ENCODE data around the gene SFRP2.

The SFRP2 gene

DNA sequence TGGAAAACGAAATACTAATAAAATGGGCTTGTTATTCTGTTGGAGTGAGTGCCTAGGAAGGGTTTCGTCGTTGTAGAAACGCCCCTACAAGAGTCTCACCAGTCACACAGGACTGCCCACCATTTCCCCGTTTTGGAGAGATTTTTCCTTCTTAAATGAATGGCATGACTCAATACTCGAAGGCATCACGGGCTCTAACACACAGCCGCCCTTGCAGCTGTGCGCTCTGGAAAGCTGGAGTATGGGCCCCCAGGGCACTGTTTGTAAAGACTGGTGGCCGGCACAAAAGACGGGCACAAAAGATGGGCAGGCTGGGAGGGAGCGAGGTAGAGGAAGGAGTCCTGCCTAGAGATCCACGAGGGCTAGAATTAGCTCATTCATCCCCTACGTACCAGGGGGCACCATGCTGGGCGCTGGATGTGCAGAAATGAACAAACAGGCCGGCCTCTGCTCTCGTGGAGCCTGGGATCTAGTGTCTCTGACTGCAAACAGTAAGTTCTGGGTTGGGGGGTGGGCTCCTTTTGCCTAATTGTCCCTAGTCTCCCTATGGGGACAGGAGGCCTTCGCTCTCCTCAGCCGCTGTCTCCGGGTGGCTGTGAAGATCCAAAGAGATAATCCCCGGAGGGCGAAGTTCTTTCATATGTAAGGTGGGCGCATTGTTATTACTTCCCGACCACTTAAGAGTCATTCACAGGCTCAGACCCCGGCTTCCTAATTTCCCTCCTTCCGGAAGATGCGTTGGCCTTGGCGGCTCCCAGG lies 1.0 kb upstream of the SFRP2 start:
- DNase-seq (ENCODE audit: insufficient read length, low spot score) (no peak), FAIRE-seq (no peak)
- TF ChIP-seq POU2F2 (IDR thresholded peaks at IDR 0.05; ENCODE audit: low read depth, low read length) (no peak), TAF1 (IDR thresholded peaks at IDR 0.05; ENCODE audit: low read depth, low read length) (no peak), POLR2A (IDR thresholded peaks at IDR 0.05; ENCODE audit: low read depth, low read length) (no peak), PAX5 (IDR thresholded peaks at IDR 0.05; ENCODE audit: insufficient read depth, low read length, severe bottlenecking) (no peak), POLR2AphosphoS5 (IDR thresholded peaks at IDR 0.05; ENCODE audit: low read depth, low read length) (no peak), SPI1 (IDR thresholded peaks at IDR 0.05; ENCODE audit: low read depth, low read length) (no peak)

DNA sequence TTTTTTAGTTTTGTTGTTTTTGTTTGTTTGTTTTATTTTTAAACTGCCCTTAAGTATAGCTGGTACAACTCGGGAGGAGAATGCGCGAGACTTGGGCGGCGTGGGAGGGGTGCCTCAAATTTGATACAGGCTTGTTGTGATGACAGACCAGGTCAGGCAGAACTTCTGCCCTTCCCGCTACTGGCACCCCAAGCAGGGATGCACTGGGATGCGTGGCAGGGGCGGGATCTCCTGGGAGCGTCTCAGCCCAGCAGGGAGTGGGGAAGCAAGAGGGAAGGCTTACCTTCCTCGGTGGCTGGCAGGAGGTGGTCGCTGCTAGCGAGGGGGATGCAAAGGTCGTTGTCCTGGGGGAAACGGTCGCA lies 851 bp downstream of the SFRP2 start:
- DNase-seq (ENCODE audit: insufficient read length, low spot score) (no peak), FAIRE-seq (no peak)
- no peak for TF ChIP-seq TAF1 (IDR thresholded peaks at IDR 0.05; ENCODE audit: low read depth, low read length)
- TF ChIP-seq PAX5 (IDR thresholded peaks at IDR 0.05; ENCODE audit: insufficient read depth, low read length, severe bottlenecking), result no peak
- TF ChIP-seq SPI1 (IDR thresholded peaks at IDR 0.05; ENCODE audit: low read depth, low read length), result no peak
- TF ChIP-seq POLR2AphosphoS5 (IDR thresholded peaks at IDR 0.05; ENCODE audit: low read depth, low read length), result no peak
- TF ChIP-seq POLR2A (IDR thresholded peaks at IDR 0.05; ENCODE audit: low read depth, low read length), result no peak
- no peak for TF ChIP-seq POU2F2 (IDR thresholded peaks at IDR 0.05; ENCODE audit: low read depth, low read length)

GRCh38 chr4:153787575-153787974 lies 1.3 kb downstream of the SFRP2 start:
- no peak for FAIRE-seq
- no peak for TF ChIP-seq POU2F2 (IDR thresholded peaks at IDR 0.05; ENCODE audit: low read depth, low read length)
- DNase-seq (ENCODE audit: insufficient read length, low spot score), result no peak

DNA sequence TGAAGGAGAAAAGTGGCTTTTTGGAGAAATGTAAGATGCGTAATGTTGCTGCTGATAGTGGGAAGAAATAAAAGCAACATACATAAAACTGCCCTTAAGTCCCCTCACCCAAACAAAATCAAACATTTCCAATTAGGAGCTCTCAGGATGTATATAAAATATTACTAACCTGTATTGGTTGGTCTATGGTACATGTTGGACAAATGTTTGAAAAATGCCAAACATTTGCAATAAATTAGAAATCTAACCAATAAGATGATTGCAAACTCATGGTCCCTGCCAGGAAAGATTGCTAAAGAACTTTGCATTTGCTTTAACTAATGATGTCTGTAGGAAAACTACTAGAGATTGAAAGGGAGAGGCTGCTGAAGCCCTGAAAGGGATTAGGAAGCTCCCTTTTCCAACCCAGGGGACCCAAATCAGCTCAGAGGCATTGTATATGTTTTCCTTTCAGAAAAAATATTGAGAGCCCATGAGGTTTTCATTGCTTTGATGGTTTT lies 1.8 kb downstream of the SFRP2 start:
- TF ChIP-seq POLR2AphosphoS5 (IDR thresholded peaks at IDR 0.05; ENCODE audit: low read depth, low read length) (no peak), TAF1 (IDR thresholded peaks at IDR 0.05; ENCODE audit: low read depth, low read length) (no peak), POLR2A (IDR thresholded peaks at IDR 0.05; ENCODE audit: low read depth, low read length) (no peak), PAX5 (IDR thresholded peaks at IDR 0.05; ENCODE audit: insufficient read depth, low read length, severe bottlenecking) (no peak), POU2F2 (IDR thresholded peaks at IDR 0.05; ENCODE audit: low read depth, low read length) (no peak), SPI1 (IDR thresholded peaks at IDR 0.05; ENCODE audit: low read depth, low read length) (no peak)
- FAIRE-seq, result no peak
- no peak for DNase-seq (ENCODE audit: insufficient read length, low spot score)

DNA sequence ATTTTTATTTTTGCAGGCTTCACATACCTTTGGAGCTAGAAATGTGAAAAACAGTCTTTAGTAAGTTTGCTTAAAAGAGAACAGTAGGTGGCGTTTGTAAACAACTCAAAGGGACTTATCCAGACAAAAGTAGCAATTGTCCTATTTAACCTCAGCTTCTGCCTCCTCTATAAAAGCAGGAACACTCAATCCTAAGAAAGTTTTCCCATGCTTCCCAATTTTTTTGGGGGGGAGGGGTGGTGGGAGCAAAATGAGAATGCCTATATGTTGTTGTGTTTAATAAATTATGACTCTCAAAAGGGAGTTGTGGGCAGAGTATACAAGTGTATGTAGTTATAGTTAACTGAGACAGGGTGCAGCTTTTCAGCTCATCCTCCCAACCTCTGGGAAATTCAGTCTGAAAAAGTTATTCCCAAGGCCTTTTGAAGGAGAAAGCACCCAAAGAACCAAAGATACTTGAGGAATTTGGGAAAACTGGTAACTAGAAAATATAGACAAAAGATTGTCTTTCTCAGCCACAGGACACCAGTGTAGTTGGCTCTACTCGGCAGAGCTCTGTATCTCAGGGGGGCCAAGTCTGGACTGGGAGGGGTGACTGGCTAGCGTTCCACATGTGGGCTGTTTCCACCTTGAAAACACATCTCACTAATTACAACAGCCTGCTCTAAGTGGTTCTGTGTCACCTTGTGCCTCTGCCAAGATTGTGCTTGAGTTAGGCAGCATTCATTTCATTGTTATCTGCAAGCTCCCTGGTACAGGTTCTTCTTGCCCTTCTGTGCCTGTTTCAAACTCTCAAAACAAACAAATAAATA lies 2.8 kb downstream of the SFRP2 start:
- TF ChIP-seq POLR2A (IDR thresholded peaks at IDR 0.05; ENCODE audit: low read depth, low read length) (no peak), TAF1 (IDR thresholded peaks at IDR 0.05; ENCODE audit: low read depth, low read length) (no peak), SPI1 (IDR thresholded peaks at IDR 0.05; ENCODE audit: low read depth, low read length) (no peak), PAX5 (IDR thresholded peaks at IDR 0.05; ENCODE audit: insufficient read depth, low read length, severe bottlenecking) (no peak), POLR2AphosphoS5 (IDR thresholded peaks at IDR 0.05; ENCODE audit: low read depth, low read length) (no peak), POU2F2 (IDR thresholded peaks at IDR 0.05; ENCODE audit: low read depth, low read length) (no peak)
- FAIRE-seq, result peak; percentile 69
- no peak for DNase-seq (ENCODE audit: insufficient read length, low spot score)

DNA sequence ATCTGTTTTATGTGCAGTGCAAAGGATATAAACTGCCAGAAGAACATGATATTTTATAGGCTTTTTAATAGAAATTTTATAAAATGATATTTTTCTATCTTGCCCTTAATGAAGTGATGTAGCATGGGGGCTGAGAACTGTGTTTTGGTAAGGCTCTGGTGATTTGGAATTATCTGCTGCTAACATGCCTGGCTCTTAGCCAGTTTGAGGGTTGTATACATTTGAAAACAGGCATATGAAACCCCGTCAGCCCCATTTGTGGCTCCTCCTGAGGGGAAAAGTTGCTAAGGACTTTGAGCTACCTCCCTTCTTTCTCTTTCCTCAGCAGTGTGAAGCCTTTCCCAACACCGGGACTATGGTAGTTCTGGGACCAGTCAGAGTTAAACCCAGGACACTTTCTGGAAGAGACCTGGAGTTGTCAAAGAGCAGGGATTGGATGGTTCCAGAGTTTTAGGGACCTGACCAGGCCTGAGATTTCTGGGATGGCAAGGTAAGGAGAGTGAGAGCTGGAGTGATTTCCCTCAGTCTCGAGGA lies 4.7 kb downstream of the SFRP2 start:
- no peak for DNase-seq (ENCODE audit: insufficient read length, low spot score)

DNA sequence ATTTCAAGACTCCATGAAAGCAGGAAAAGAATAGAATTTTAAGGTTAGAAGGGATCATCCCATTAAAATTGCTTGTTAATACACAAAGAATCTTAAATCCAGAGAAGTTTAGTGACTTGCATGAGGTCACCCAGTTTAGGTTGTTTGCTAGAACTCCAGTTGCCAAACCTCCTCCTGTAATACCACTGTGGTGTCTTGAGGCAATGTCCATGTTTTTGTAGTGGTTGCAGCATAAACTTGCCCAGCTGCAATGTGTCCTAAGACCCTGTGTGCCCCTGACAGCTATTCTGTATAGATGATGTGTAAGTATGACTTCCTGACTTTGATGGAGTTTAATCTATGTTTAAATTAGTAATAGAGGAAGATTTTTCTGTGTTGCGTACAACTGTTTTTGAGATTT lies 6.3 kb downstream of the SFRP2 start:
- FAIRE-seq (no peak), DNase-seq (ENCODE audit: insufficient read length, low spot score) (no peak)
- TF ChIP-seq POLR2A (IDR thresholded peaks at IDR 0.05; ENCODE audit: low read depth, low read length), result no peak
- TF ChIP-seq POU2F2 (IDR thresholded peaks at IDR 0.05; ENCODE audit: low read depth, low read length), result no peak
- TF ChIP-seq POLR2AphosphoS5 (IDR thresholded peaks at IDR 0.05; ENCODE audit: low read depth, low read length), result no peak
- TF ChIP-seq PAX5 (IDR thresholded peaks at IDR 0.05; ENCODE audit: insufficient read depth, low read length, severe bottlenecking), result no peak
- no peak for TF ChIP-seq TAF1 (IDR thresholded peaks at IDR 0.05; ENCODE audit: low read depth, low read length)
- no peak for TF ChIP-seq SPI1 (IDR thresholded peaks at IDR 0.05; ENCODE audit: low read depth, low read length)

More for the DNA sequence above, 4.7 kb downstream of the SFRP2 start:
- TF ChIP-seq POU2F2 (IDR thresholded peaks at IDR 0.05; ENCODE audit: low read depth, low read length) (no peak), SPI1 (IDR thresholded peaks at IDR 0.05; ENCODE audit: low read depth, low read length) (no peak), TAF1 (IDR thresholded peaks at IDR 0.05; ENCODE audit: low read depth, low read length) (no peak), PAX5 (IDR thresholded peaks at IDR 0.05; ENCODE audit: insufficient read depth, low read length, severe bottlenecking) (no peak), POLR2AphosphoS5 (IDR thresholded peaks at IDR 0.05; ENCODE audit: low read depth, low read length) (no peak), POLR2A (IDR thresholded peaks at IDR 0.05; ENCODE audit: low read depth, low read length) (no peak)
- no peak for FAIRE-seq

DNA sequence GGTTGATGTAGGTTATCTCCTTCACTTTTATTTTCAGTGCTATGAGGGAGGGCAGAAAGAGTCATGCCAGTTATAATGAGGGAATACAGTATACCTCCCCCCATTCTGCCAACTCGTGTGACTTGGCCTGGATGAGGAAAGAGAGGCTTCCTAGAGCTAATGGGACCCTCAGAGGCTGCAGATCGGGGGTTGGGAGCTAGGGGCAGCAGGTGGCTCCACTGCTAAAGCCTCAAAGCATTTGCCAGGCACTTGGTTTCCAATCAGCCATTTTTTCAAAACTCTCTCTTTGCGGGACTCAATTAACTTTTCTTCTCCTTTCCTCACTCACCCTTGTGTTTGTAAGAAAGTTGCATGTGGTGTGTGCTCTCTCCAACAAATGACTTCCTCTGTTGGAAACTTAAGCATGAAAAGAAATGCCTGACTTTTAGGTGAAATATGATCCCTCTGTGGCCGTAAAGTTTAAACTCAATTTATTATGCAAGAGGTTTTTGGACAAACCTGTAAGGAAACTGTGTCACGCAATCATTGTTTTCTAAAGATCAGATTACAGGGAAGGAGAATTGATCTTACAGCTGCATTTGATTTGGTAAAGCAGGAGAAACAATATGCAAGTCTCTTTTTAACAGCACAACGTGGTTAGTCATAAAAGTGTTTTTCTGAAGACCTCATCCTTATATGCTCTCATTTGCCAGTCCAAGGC lies 7.0 kb downstream of the SFRP2 start:
- FAIRE-seq, result no peak
- no peak for TF ChIP-seq PAX5 (IDR thresholded peaks at IDR 0.05; ENCODE audit: insufficient read depth, low read length, severe bottlenecking)
- no peak for DNase-seq (ENCODE audit: insufficient read length, low spot score)

- DNase-seq (ENCODE audit: insufficient read length, low spot score), result no peak
- FAIRE-seq, result no peak
- TF ChIP-seq TAF1 (IDR thresholded peaks at IDR 0.05; ENCODE audit: low read depth, low read length) (no peak), SPI1 (IDR thresholded peaks at IDR 0.05; ENCODE audit: low read depth, low read length) (no peak), POLR2AphosphoS5 (IDR thresholded peaks at IDR 0.05; ENCODE audit: low read depth, low read length) (no peak), PAX5 (IDR thresholded peaks at IDR 0.05; ENCODE audit: insufficient read depth, low read length, severe bottlenecking) (no peak), POLR2A (IDR thresholded peaks at IDR 0.05; ENCODE audit: low read depth, low read length) (no peak), POU2F2 (IDR thresholded peaks at IDR 0.05; ENCODE audit: low read depth, low read length) (no peak)
Observed at GRCh38 chr4:153781280-153781679, 7.6 kb downstream of the SFRP2 start.

Measured in GM12891 (cell line).